RWPE1 (cell line): Measurements from ENCODE around the gene ATP5MC2.

Source experiments
- CTCF ChIA-PET: fragments of 350-600 bp; sonication (Branson Sonifier 250); formaldehyde crosslinking; extraction: SDS; loops from one replicate; lab custom pipeline; 2021; lab: Yijun Ruan, JAX
- POLR2A ChIA-PET: fragments of 400-600 bp; formaldehyde crosslinking; extraction: SDS; loops from one replicate; lab custom pipeline; 2020; ENCODE audit warnings: antibody characterized with exemption; ENCODE audit not compliant: low non-redundant PET; lab: Yijun Ruan, JAX
- DNase-seq: peaks from one replicate; pipeline ENCODE4 v3.0.0; 2012; ENCODE audit warnings: low spot score
- H3K27ac ChIP-seq: fragments of 450-650 bp; 2 replicates; pipeline ENCODE4 v1.5.1; 2017
- TF ChIP-seq, protein P1 (sequence below): fragments of 450-650 bp; conservative IDR thresholded peaks from 2 replicates; pipeline ENCODE4 v1.5.1; 2017; ENCODE audit warnings: low read depth, mild to moderate bottlenecking

Gene ATP5MC2

DNA sequence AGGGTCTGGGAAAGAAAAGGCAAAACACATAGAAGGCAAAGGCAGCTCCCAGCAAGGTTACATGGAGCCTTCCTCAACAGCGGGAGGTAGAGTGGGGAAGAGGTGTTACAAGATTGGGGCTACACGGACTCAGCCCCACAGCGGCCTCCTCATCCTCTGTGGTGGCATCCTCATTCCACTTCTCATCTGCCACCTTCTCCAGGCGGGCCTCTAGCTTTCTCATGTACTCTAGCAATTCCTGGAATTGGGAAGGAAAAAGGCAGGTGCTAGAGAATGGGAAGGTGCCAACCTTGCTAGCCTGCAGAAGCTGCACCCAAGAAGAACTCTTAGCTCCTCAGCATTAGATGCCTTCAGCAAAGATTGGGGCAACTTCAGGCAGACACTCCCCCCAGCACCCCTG, 38.1 kb upstream of the ATP5MC2 start:
- H3K27ac ChIP-seq, result no peak overlapping the region
- TF ChIP-seq, protein P1, sequence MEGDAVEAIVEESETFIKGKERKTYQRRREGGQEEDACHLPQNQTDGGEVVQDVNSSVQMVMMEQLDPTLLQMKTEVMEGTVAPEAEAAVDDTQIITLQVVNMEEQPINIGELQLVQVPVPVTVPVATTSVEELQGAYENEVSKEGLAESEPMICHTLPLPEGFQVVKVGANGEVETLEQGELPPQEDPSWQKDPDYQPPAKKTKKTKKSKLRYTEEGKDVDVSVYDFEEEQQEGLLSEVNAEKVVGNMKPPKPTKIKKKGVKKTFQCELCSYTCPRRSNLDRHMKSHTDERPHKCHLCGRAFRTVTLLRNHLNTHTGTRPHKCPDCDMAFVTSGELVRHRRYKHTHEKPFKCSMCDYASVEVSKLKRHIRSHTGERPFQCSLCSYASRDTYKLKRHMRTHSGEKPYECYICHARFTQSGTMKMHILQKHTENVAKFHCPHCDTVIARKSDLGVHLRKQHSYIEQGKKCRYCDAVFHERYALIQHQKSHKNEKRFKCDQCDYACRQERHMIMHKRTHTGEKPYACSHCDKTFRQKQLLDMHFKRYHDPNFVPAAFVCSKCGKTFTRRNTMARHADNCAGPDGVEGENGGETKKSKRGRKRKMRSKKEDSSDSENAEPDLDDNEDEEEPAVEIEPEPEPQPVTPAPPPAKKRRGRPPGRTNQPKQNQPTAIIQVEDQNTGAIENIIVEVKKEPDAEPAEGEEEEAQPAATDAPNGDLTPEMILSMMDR, result no peak
- no peak for DNase-seq
- ChIA-PET POLR2A (no interaction called here), CTCF (interaction anchor here (0.6 to 2.7 kb wide), 5 partner anchors 12 to 487 kb away, joined by 3 to 15 read pairs (median 5); no protein-coding TSS in a partner anchor)

DNA sequence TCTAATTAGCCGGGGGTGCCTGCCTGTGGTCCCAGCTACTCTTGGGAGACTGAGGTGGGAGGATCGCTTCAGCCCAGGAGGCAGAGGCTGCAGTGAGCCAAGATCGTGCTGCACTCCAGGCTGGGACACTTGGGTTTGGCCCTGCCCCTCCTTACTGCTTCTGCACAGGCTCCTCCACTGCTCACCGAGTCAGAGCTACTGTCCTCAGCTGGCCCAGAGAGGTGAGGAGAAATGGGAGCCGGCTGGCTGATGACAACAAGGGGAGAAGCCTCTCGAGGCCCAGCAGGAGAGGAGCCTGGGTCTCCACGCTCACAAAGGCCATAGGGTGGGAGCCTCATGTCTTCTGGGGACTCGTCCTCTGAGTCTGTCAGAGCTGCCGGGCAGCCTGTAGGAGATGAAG, 37.6 kb upstream of the ATP5MC2 start:
- CTCF ChIA-PET, result interaction anchor here (0.6 to 2.7 kb wide), 5 partner anchors 11 to 488 kb away, joined by 3 to 15 read pairs (median 5); no protein-coding TSS in a partner anchor
- TF ChIP-seq, protein P1, result no peak
- H3K27ac ChIP-seq, result no peak overlapping the region
- DNase-seq, result no peak
- POLR2A ChIA-PET, result no interaction called here

DNA sequence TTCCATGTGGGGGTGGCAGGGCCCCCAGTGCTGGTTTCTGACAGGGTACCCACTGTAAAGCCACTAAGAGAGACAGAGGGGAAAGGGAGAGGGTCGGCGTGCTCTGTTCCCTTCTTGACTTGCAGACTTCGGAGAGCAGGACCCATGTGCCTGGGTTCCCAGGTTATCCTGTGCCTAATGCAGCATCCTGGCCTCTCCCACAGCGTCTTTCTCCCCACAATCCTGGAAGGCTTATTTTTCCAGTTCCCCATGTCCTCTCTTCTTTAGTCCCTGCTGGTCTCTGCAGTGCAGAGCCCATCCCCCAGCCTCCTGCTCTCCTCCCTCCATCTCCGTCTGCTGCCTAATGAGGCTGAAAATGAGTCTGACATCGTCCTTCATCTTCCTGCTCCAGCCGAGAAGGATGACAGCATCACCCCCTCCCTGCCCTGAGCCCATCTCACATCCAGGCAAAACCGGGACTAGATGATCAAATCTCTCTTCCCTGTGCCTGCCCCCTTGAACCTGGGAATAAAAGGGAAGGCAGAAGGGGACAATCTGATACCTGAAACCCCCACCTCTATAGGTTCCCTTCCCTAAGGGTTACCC, 36.3 kb upstream of the ATP5MC2 start:
- no peak for DNase-seq
- TF ChIP-seq, protein P1, result no peak
- 0 out of 2 replicates have a peak overlapping the region, but pooled peaks have one; percentile 1 for H3K27ac ChIP-seq
- CTCF ChIA-PET, result no interaction called here
- POLR2A ChIA-PET, result no interaction called here

DNA sequence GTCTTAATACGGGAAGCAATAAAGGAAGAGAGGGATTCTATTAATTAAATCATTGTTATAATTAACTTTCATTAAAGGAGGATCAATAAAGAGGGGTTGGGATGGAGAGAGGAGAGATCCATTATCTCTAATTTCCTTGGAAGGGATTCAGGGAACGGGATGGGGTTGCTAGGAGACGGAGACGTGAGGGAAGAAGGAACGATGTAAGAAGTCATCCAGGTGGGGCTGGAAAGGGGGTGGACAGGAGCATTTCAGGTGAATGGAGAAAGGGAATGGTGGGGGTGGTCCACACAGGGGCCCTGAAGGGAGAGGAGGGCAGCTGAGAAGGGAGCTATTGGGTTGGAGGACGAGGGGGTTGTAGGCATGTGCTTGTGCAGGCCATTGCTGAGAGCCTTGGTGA, 34.2 kb upstream of the ATP5MC2 start:
- H3K27ac ChIP-seq, result no peak overlapping the region
- ChIA-PET CTCF (no interaction called here), POLR2A (no interaction called here)
- TF ChIP-seq, protein P1, result no peak
- no peak for DNase-seq

DNA sequence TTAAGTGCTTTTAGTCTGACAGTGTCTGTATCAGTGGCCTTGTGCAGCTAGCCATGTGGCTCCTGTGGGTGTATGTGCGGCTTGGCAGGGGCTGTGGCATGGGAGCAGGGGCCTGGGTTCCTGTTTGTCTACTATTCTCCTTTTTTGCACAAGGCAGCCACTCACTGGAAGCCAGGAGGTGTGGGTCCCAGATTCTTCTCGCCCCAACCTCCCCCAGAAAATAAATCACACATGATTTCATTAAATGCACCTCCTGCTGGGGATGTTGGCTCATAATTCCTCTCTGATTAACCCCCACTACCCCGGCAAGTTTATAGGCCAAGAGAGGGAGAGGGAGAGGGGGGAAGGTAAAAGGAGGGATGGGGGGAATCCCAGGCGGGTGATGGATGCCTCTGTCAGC, 33.8 kb upstream of the ATP5MC2 start:
- H3K27ac ChIP-seq, result no peak overlapping the region
- TF ChIP-seq, protein P1, result no peak
- CTCF ChIA-PET, result interaction anchor here (2.4 kb wide), 1 partner anchor 37 kb away, joined by 10 read pairs; no protein-coding TSS in a partner anchor
- POLR2A ChIA-PET, result no interaction called here
- DNase-seq, result no peak

DNA sequence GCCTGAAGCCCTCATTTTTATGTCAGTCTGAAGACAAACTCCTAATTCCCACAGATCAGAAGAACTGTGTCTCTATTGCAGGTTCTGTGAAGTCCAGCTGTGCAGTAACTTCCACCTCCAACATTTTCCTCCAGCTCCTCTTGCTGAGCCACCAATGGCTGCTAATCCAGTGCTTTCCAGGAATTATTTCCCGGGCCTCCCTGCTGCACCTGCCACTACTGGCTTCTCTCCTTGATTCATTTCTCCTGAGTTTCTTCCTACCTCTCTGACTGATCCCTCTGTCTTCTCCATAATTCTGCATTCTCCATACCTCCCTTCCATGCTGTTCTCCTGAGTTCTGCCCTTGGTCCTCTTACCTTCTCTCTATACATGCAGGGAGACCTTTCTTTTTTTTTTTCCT, 30.2 kb upstream of the ATP5MC2 start:
- ChIA-PET CTCF (interaction anchor here (2.3 kb wide), 1 partner anchor 41 kb away, joined by 6 read pairs; no protein-coding TSS in a partner anchor), POLR2A (no interaction called here)
- DNase-seq, result no peak
- no peak overlapping the region for H3K27ac ChIP-seq
- TF ChIP-seq, protein P1, result no peak
